DND-41 (cell line): Measurements from ENCODE around the gene STAT5B.

Experiments
- CTCF ChIP-seq: IDR thresholded peaks from 2 replicates; pipeline ENCODE4 v1.5.1; 2012; ENCODE audit warnings: borderline replicate concordance, low read length, moderate library complexity, mild to moderate bottlenecking; ENCODE audit not compliant: poor library complexity, severe bottlenecking; ENCODE audit errors: extremely low read depth
- EZH2 ChIP-seq: IDR thresholded peaks from 3 replicates; pipeline ENCODE4 v1.6.1; 2012; ENCODE audit warnings: borderline replicate concordance, low read depth, mild to moderate bottlenecking, moderate library complexity, low read length, inconsistent platforms; ENCODE audit not compliant: severe bottlenecking

- no peak for TF ChIP-seq CTCF
- TF ChIP-seq EZH2: no peak
These were observed 62.0 kb downstream of the STAT5B start for GRCh38 chr17:42214156-42214555.
